HG02759 (cell line): ENCODE measurements around the gene IFFO2.

Source experiments
- ATAC-seq: cut with Tn5 transposase; IDR thresholded peaks from one replicate; pipeline ENCODE4 v1.9.1; 2021; ENCODE audit warnings: mild to moderate bottlenecking, moderate library complexity; ENCODE audit not compliant: unreplicated experiment

Gene IFFO2

GRCh38 chr1:18972991-18973390 lies 16.5 kb upstream of the IFFO2 start:
- no peak for ATAC-seq

- ATAC-seq, result no peak
Observed at GRCh38 chr1:18972531-18972930, 16.1 kb upstream of the IFFO2 start.

GRCh38 chr1:18970762-18971161 lies 14.3 kb upstream of the IFFO2 start:
- no peak for ATAC-seq

- ATAC-seq, result no peak
Observed at GRCh38 chr1:18970358-18970757, 13.9 kb upstream of the IFFO2 start.

GRCh38 chr1:18967066-18967690 lies 10.7 kb upstream of the IFFO2 start:
- ATAC-seq, result no peak

GRCh38 chr1:18965206-18966173 lies 9.0 kb upstream of the IFFO2 start:
- ATAC-seq, result no peak

GRCh38 chr1:18963968-18964367 lies 7.5 kb upstream of the IFFO2 start:
- ATAC-seq, result no peak

GRCh38 chr1:18962855-18963737 lies 6.6 kb upstream of the IFFO2 start:
- no peak for ATAC-seq

- no peak for ATAC-seq
Observed at GRCh38 chr1:18962121-18962721, 5.7 kb upstream of the IFFO2 start.

- no peak for ATAC-seq
Observed at GRCh38 chr1:18960821-18961220, 4.3 kb upstream of the IFFO2 start.

- ATAC-seq, result no peak
Observed at GRCh38 chr1:18960409-18960808, 3.9 kb upstream of the IFFO2 start.

- ATAC-seq, result no peak
Observed at GRCh38 chr1:18959591-18959990, 3.1 kb upstream of the IFFO2 start.

GRCh38 chr1:18957532-18958300 lies 1.2 kb upstream of the IFFO2 start:
- no peak for ATAC-seq

GRCh38 chr1:18957136-18957521 lies 653 bp upstream of the IFFO2 start:
- no peak for ATAC-seq

- peak; percentile 24 for ATAC-seq
Observed at GRCh38 chr1:18955441-18956192, 859 bp downstream of the IFFO2 start.

GRCh38 chr1:18955131-18955440 lies 1.4 kb downstream of the IFFO2 start:
- no peak for ATAC-seq

GRCh38 chr1:18954270-18955071 lies 2.0 kb downstream of the IFFO2 start:
- no peak for ATAC-seq

- no peak for ATAC-seq
Observed at GRCh38 chr1:18953731-18954231, 2.7 kb downstream of the IFFO2 start.
